HAP-1 (cell line): ENCODE results near the gene MMP15.
A peak's percentile ranks its signal among the peaks of the same experiment; 100 is the strongest.
"Not testable (repeated sequence)": the region's sequence is repeated elsewhere in the genome, so short reads cannot be mapped to it uniquely, and the experiment has no call there.

Experiments
- DNase-seq, 2 experiments: peaks; one replicate each; pipeline ENCODE4 v3.0.0-alpha.2; 2016 to 2020; ENCODE audit warnings: low spot score in 2 of 2
- H3K27me3 ChIP-seq: fragments of 250-450 bp; sonication (Bioruptor Pico); 2 replicates; pipeline ENCODE4 v1.5.1; 2020; ENCODE audit warnings: low read depth, mild to moderate bottlenecking, moderate library complexity
- H3K36me3 ChIP-seq: fragments of 250-450 bp; sonication (Bioruptor Pico); replicated peaks from 2 replicates; pipeline ENCODE4 v1.5.1; 2020; ENCODE audit warnings: mild to moderate bottlenecking
- H3K4me1 ChIP-seq: fragments of 250-450 bp; sonication (Bioruptor Pico); 2 replicates; pipeline ENCODE4 v1.5.1; 2020; ENCODE audit warnings: mild to moderate bottlenecking
- H3K4me3 ChIP-seq: fragments of 250-450 bp; sonication (Bioruptor Pico); 2 replicates; pipeline ENCODE4 v1.5.1; 2020; ENCODE audit warnings: mild to moderate bottlenecking, moderate library complexity
- H3K9me3 ChIP-seq: fragments of 250-450 bp; sonication (Bioruptor Pico); 2 replicates; pipeline ENCODE4 v1.5.1; 2020; ENCODE audit warnings: mild to moderate bottlenecking, moderate library complexity
- in situ Hi-C: fragments of 300-500 bp; cut with MboI; formaldehyde crosslinking; loops from 3 replicates; pipeline ENCODE4 v1.14.3; 2020; ENCODE audit warnings: low sequenced_read_pairs, inconsistent platforms, mixed read lengths

The MMP15 gene

DNA sequence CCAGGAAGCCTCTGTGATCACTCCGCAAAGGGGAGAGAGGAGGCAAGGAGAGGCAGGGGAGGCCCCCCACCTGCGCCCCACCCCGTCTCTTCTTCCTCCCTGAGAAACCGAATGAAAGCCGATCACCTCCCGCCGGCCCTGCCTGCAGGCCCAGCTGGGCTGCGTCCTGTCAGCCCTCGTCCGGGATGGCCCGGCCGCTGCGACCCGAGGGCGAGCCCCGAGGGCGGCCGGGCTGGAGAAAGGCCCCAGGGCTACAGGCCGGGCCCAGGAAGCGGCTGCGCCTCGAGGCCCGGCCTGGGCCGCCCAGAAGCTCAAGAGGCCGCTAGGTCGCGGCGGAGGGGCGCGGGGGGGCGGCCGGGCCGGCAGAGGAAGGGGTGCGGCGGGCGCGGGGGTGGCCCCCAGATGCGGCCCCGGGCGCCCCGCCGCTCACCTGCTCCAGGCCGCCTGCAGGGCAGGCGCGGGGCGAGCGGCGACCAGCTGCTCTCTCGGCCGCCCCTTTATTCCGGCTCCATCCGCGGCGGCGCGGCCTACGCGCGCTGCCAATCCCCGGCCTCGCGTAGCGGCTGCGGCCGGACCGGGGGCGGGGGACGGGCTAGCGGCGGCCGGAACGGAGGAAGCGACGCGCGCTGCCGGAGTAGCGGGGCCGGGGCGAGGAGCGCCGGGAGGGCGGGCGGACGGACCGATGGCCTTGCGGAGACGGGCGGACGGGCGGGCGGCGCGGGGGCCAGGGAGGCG is 25.4 kb upstream of the MMP15 start, which contains the start of gene ZNF319:
TSS of gene ZNF319 (minus strand) at position 702 of the 735 bp plus-strand sequence. CDS start 2,407 bp downstream, outside the sequence.
- Histone ChIP-seq H3K4me1 (peaks cover 5% of the 10 kb centered on the region; the same call in 1 of the 2 replicates), H3K27me3 (no peaks in the 10 kb centered on the region; the same call in 1 of the 2 replicates), H3K9me3 (no peaks in the 10 kb centered on the region), H3K4me3 (peak within 1 kb of the TSS; percentile 81), H3K36me3 (peaks cover 20% of the 10 kb centered on the region)
- DNase-seq, result no peak
- in situ Hi-C loops, result no loop called here

DNA sequence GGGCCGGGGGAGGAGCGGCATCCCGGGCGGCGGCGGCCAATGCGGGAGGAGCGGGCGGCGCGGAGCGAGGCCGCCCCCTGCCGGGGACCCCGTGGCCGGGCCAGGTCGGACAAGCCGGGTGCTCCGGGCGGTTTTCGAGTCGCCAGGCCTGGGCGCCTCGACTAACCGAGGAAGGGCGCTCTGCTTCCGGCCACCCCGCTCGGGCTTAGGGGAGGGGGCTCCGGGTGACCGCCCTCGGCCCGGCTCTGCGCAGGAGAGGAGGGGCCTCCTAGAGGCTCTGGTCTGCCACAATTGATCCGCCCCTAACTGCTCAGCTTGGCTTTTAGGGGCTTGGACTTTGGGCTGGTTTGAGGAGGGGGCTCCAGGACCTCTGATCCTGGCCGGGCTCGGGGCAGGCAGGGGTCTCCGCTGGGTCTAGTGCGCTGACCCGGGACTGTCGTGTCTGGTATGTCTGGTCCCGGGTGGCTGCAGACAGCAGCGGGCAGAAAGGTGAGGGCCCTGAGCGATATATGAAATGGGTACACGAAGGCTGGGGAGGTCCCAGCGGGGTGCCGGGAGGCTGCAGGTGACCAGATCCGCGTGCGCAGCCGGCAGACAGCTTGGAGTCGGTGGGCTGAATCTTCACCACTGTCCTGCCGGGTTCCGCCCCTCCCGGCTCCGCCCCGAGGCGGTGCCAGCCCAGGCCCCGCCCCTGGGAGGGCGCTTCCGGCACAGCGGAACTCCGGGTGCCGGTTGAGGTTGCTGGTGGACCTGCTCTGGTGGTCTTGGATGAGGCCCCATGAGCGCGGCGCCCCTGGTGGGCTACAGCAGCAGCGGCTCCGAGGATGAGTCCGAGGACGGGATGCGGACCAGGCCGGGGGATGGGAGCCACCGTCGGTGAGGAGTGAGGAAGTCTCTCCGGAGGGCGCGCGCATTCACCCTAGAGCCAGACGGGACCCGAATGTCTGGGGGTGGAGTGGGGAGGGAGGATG is 24.6 kb upstream of the MMP15 start, which contains the start of gene USB1:
TSS of gene USB1 (plus strand) at position 702 of the 971 bp plus-strand sequence. CDS start at position 779, 77 bp downstream.
- peak; percentile 69 to 91 for DNase-seq
- H3K36me3 ChIP-seq, result peaks cover 26% of the 10 kb centered on the region

GRCh38 chr16:58001781-58002415 is 23.7 kb upstream of the MMP15 start:
- in situ Hi-C loops, result no loop called here
- DNase-seq, result no peak
- H3K27me3 ChIP-seq, result no peaks in the 10 kb centered on the region; the same call in 1 of the 2 replicates
- H3K4me3 ChIP-seq, result peak overlapping the region; percentile 81
- peaks cover 5% of the 10 kb centered on the region; the same call in 1 of the 2 replicates for H3K4me1 ChIP-seq
- no peaks in the 10 kb centered on the region for H3K9me3 ChIP-seq
- peaks cover 30% of the 10 kb centered on the region for H3K36me3 ChIP-seq

More for the DNA sequence above, 24.6 kb upstream of the MMP15 start, which contains the start of gene USB1:
- Histone ChIP-seq H3K4me1 (peaks cover 5% of the 10 kb centered on the region; the same call in 1 of the 2 replicates), H3K4me3 (peak within 1 kb of the TSS; percentile 81), H3K27me3 (no peaks in the 10 kb centered on the region; the same call in 1 of the 2 replicates), H3K9me3 (no peaks in the 10 kb centered on the region)
- in situ Hi-C loops, result no loop called here

- in situ Hi-C loops, result no loop called here
- no peak for DNase-seq
- peaks cover 5% of the 10 kb centered on the region; the same call in 1 of the 2 replicates for H3K4me1 ChIP-seq
- H3K27me3 ChIP-seq, result no peaks in the 10 kb centered on the region; the same call in 1 of the 2 replicates
- peaks cover 33% of the 10 kb centered on the region for H3K36me3 ChIP-seq
- no peaks in the 10 kb centered on the region for H3K9me3 ChIP-seq
- no peak overlapping the region for H3K4me3 ChIP-seq
Observed at GRCh38 chr16:58002416-58002800, 23.1 kb upstream of the MMP15 start.

- H3K4me3 ChIP-seq, result no peak overlapping the region
- in situ Hi-C loops, result no loop called here
- DNase-seq, result no peak
Observed at GRCh38 chr16:58002936-58003335, 22.6 kb upstream of the MMP15 start.

GRCh38 chr16:58004736-58005135 is 20.8 kb upstream of the MMP15 start:
- in situ Hi-C loops, H3K4me3 ChIP-seq, H3K4me1 ChIP-seq, H3K27me3 ChIP-seq, H3K9me3 ChIP-seq, DNase-seq: not testable (repeated sequence)
- H3K36me3 ChIP-seq, result peaks cover 37% of the 10 kb centered on the region

More at GRCh38 chr16:58002936-58003335, 22.6 kb upstream of the MMP15 start:
- peaks cover 31% of the 10 kb centered on the region for H3K36me3 ChIP-seq
- no peaks in the 10 kb centered on the region for H3K9me3 ChIP-seq
- H3K4me1 ChIP-seq, result peaks cover 5% of the 10 kb centered on the region; the same call in 1 of the 2 replicates
- H3K27me3 ChIP-seq, result no peaks in the 10 kb centered on the region; the same call in 1 of the 2 replicates

- in situ Hi-C loops, result no loop called here
- H3K4me1 ChIP-seq, result no peaks in the 10 kb centered on the region
- H3K36me3 ChIP-seq, result peaks cover 56% of the 10 kb centered on the region
Observed at GRCh38 chr16:58009856-58010416, 15.6 kb upstream of the MMP15 start.

DNA sequence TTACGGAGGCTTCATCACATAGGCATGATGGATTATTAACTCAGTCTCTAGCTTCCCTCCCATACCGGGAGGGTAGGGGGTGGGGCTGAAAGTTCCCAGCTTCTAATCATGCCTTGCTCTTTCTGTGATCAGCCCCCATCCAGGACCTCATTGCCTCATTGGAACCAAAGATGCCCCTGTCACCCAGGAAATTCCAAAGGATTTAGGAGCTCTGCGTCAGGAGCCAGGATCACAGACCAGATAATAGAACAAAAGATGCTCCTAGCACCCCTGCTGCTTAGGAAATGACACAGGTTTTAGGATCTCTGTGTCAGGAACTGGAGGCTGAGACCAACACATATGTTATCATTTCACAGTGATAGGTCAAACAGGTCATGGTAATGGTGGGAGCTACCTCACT is 14.7 kb upstream of the MMP15 start:
- Histone ChIP-seq H3K27me3 (no peaks in the 10 kb centered on the region), H3K4me3 (no peak overlapping the region), H3K9me3 (no peaks in the 10 kb centered on the region), H3K4me1 (no peaks in the 10 kb centered on the region), H3K36me3 (peaks cover 47% of the 10 kb centered on the region)
- DNase-seq, result no peak
- in situ Hi-C loops, result no loop called here

More at GRCh38 chr16:58009856-58010416, 15.6 kb upstream of the MMP15 start:
- DNase-seq, result no peak
- H3K9me3 ChIP-seq, result no peaks in the 10 kb centered on the region
- H3K4me3 ChIP-seq, result no peak overlapping the region
- H3K27me3 ChIP-seq, result no peaks in the 10 kb centered on the region

DNA sequence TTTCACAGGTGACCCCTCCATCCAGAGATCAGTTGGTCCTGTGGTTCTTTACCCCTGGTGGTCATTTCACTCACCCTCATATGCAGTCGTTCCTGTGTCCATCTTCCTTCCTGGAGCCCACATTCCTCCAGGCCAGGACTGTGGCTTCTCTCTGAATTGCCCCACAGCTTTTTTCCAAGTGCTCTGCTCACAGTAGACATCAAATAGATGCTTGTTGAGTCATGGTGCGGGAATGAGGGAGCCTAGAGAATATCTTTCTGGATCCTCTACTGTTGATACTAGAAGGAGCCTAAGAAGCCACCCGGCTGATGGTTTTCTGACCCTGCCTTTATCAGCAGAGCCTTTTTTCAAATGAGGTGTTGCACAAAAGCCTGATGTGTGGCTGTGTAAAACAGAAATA is 13.9 kb upstream of the MMP15 start:
- DNase-seq, result no peak
- in situ Hi-C loops, result no loop called here
- Histone ChIP-seq H3K4me3 (no peak overlapping the region), H3K9me3 (no peaks in the 10 kb centered on the region), H3K36me3 (peaks cover 42% of the 10 kb centered on the region), H3K4me1 (no peaks in the 10 kb centered on the region), H3K27me3 (no peaks in the 10 kb centered on the region)

DNA sequence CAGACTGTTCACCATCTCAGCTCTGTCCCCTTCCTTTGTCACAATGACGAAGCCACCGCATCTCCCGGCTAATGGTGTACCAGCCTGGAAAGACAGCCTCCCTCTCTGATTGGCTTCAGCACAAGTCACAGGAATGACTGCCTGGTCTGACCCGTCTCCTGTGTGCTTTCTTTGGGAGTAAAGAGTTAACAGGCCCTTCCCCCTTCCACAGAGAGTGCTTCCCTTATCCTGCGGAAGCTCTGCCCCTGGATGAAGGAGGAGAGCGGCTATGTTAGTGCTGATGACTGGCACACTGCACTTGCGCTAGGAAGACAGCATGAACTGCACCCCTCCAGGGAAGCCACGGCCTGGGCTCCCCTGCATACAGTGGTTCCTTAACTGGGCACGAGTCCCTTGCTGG is 13.1 kb upstream of the MMP15 start:
- Histone ChIP-seq H3K27me3 (no peaks in the 10 kb centered on the region), H3K4me1 (no peaks in the 10 kb centered on the region), H3K4me3 (no peak overlapping the region), H3K9me3 (no peaks in the 10 kb centered on the region), H3K36me3 (peaks cover 36% of the 10 kb centered on the region)
- in situ Hi-C loops, result no loop called here
- no peak for DNase-seq

DNA sequence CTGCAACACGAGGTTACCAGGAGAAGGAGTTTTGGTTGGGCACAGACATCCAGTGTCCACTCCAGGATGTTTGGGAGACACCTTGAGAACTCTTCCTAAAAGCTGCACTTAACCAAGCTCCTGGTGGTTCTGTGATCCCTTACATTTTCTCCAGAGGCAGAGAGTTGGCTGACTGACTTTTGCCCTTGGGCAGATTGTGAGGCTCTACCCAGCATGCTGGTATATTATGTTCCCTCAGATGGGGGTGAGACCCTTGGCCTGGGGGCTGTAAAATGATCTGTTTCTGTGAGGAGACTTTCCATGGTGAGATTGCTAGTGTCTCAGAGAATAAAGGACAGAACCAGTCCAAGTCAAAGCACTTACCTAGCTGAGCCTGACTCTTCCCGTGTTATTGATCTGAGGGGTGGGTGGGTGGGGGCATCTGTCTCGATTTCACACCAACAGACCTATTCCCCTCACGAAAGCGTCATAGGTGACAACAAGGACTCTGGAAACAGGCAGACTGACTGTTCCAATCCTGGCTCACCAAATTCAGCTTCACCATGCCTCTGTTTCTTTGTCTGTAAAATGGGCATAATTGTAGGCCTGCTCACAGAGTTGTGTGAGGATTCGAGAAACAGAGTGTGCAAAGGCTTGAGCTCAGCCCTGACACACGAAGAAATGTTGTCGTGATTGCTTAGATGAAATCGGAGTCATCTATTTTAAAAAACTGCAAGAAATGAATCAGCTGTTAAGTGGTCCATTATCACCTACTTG is 12.2 kb upstream of the MMP15 start:
- no peaks in the 10 kb centered on the region for H3K4me1 ChIP-seq
- in situ Hi-C loops, result no loop called here

GRCh38 chr16:58016840-58017446 is 8.6 kb upstream of the MMP15 start:
- H3K9me3 ChIP-seq, result no peaks in the 10 kb centered on the region
- no peak overlapping the region for H3K4me3 ChIP-seq
- H3K27me3 ChIP-seq, result no peaks in the 10 kb centered on the region
- in situ Hi-C loops, result no loop called here
- H3K4me1 ChIP-seq, result no peaks in the 10 kb centered on the region
- peaks cover 13% of the 10 kb centered on the region for H3K36me3 ChIP-seq
- DNase-seq, result no peak

More for the DNA sequence above, 12.2 kb upstream of the MMP15 start:
- H3K9me3 ChIP-seq, result no peaks in the 10 kb centered on the region
- H3K4me3 ChIP-seq, result no peak overlapping the region
- no peak for DNase-seq
- peaks cover 36% of the 10 kb centered on the region for H3K36me3 ChIP-seq
- no peaks in the 10 kb centered on the region for H3K27me3 ChIP-seq
